ENCODE data around the gene NFRKB.
"Not testable (repeated sequence)": the region's sequence is repeated elsewhere in the genome, so short reads cannot be mapped to it uniquely, and the experiment has no call there.

NFRKB gene

DNA sequence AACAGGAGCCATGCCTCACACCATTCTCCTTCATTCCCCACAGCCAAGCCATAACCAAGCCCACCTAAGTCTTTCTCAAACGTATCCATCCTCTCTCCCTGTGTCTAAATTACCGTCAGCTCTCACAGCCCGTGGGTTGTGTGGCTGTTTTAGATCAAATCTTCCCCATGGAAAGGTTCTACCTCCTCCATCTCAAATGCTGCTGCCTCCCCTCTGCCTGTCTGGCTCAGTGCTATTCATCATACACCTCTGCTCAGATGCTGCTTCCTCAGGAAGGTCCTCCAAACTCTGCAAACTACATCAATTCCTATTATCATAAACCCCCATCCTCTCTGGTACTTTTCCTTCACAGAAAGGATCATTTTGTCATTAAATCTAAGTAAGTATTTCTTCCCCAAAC, 15.1 kb downstream of the NFRKB start:
- no peak for DNase-seq (ENCODE audit: low read depth)
- no peak overlapping the region for H3K4me3 ChIP-seq (ENCODE audit: low read depth, low read length)
- TF ChIP-seq, protein P1, sequence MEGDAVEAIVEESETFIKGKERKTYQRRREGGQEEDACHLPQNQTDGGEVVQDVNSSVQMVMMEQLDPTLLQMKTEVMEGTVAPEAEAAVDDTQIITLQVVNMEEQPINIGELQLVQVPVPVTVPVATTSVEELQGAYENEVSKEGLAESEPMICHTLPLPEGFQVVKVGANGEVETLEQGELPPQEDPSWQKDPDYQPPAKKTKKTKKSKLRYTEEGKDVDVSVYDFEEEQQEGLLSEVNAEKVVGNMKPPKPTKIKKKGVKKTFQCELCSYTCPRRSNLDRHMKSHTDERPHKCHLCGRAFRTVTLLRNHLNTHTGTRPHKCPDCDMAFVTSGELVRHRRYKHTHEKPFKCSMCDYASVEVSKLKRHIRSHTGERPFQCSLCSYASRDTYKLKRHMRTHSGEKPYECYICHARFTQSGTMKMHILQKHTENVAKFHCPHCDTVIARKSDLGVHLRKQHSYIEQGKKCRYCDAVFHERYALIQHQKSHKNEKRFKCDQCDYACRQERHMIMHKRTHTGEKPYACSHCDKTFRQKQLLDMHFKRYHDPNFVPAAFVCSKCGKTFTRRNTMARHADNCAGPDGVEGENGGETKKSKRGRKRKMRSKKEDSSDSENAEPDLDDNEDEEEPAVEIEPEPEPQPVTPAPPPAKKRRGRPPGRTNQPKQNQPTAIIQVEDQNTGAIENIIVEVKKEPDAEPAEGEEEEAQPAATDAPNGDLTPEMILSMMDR (conservative IDR thresholded peaks at IDR 0.05; ENCODE audit: low read depth, low read length): no peak

DNA sequence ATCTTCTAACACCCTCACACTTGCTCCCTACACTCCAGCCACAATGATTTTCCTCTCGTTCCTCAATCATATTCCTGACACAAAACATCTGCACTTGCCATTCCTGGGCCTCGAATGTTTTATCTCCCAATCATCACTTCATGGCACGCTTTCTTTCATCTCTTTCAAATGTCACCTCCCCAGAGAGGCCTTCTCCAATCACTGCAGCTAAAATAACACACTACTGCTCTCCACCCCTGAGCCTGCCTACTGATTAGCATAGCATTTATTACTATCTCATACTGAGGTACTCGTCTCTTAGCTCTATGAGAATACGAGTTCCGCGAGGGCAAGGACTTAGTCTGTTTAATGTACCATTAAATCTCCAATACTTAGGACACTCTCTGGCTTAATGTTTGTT, 23.5 kb downstream of the NFRKB start:
- no peak overlapping the region for H3K4me3 ChIP-seq (ENCODE audit: low read depth, low read length)
- DNase-seq (ENCODE audit: low read depth): no peak
- TF ChIP-seq, protein P1 (conservative IDR thresholded peaks at IDR 0.05; ENCODE audit: low read depth, low read length): no peak

DNA sequence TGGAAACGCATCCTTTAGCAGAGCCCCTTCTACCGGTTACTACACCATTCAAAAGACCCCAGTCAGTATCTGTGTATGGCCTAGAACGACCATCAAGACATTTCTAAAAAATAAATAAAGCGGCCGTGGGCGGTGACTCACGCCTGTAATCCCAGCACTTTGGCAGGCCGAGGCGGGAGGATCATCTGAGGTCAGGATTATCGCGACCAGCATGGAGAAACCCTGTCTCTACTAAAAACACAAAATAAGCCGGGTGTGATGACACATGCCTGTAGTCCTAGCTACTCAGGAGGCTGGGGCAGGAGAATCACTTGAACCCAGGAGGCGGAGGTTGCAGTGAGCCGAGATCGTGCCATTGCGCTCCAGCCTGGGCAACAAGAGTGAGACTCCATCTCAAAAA, 26.8 kb downstream of the NFRKB start:
- H3K4me3 ChIP-seq (ENCODE audit: low read depth, low read length): not testable (repeated sequence)
- DNase-seq (ENCODE audit: low read depth): peak; percentile 22

DNA sequence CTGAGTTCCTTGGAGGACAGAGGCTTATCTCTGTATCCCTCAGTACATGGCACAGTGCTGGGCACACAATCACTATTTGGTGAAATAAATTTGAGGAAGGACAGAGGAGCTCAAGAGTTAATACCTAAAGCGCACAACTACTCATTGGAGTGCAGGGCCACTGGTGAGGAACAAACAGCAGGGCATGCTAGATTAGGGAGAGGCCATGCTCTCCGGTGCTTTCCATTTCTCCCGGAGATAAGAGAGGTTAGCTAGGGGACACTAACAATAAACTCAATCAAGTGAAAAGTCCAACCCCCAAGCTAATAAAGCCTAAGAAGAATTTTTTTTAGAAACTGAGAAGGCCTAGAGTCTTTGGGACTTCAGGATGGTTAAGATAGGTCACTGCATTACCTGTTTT, 29.1 kb downstream of the NFRKB start:
- H3K4me3 ChIP-seq (ENCODE audit: low read depth, low read length): no peak overlapping the region
- TF ChIP-seq, protein P1 (conservative IDR thresholded peaks at IDR 0.05; ENCODE audit: low read depth, low read length): no peak
- DNase-seq (ENCODE audit: low read depth): no peak

DNA sequence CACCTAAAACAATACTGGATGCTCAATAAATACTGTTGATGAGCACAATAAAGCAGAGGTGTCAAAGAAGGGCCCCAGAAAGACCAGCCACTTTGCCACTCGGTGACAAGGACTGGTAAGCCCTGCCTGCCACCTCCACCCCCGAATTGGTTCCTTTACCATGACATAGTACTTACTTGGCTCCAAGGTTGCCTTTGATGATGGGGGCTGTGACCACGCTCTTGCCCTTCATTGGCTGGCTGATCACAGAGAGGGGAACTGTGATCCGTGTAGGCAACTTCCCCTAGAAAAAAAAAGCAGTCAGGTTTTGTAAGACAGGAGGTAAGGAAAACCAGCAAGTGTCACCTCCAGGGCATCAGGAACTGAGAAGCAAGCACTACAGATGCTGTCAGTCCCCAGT, 29.7 kb downstream of the NFRKB start:
- TF ChIP-seq, protein P1 (conservative IDR thresholded peaks at IDR 0.05; ENCODE audit: low read depth, low read length): no peak
- H3K4me3 ChIP-seq (ENCODE audit: low read depth, low read length): no peak overlapping the region
- no peak for DNase-seq (ENCODE audit: low read depth)

DNA sequence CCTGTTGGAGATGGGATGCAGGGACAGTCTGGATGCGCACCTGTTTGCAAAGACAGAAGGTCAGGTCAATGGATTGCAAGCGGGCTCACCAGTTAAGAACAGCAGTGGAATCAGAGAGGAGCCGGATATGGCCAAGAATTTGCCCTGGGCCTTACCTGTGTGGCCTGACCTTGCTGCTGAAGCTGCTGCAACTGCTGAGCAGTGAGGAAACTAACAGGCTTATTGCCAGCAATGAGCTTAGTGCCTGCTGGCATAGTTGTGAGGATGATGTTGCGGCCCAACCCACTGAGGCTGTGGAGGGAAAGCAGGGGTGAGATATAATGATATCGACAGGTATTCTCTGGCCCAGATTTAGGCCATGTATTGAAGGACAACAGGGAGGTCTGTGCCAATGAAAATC, 30.6 kb downstream of the NFRKB start:
- DNase-seq (ENCODE audit: low read depth): no peak
- no peak overlapping the region for H3K4me3 ChIP-seq (ENCODE audit: low read depth, low read length)
- TF ChIP-seq, protein P1 (conservative IDR thresholded peaks at IDR 0.05; ENCODE audit: low read depth, low read length): no peak

DNA sequence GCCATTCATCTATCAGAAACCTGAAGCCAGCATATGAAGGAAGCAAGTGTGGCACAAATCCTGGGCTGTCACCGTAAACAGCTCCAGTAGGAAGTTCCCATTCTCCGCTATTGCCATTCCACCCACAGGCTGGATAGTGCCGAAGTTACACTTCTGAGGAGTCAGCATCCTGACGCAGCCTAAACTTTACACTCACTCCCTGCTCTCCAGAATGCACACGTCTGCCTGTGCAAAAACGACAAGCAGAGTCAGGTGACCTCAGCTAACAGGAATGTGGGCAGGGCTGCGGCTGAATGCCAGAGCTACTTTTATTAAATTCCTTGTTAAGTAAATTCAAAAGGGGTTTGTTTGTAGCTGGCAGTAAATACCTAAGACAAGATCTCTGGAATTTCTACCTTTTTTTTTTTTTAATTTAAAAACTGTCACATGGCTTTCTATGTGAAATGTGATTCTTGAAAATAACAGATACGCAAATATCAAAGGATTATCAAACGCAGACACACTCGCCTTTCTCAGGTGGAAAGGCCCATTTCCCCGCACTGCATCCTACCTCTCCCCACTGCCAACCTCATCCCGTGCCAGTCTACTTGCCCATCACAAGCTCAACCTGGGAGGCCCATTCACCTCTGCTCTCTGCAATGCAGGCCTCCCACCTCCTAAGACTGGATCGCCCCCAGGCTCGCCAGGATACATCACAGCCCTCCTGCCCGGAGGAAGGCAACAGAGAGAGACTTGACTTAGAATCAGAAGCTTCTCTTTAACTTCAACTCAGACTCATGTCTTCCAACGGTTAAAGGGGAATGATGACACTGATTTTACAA, 33.5 kb downstream of the NFRKB start:
- TF ChIP-seq, protein P1 (conservative IDR thresholded peaks at IDR 0.05; ENCODE audit: low read depth, low read length): no peak
- DNase-seq (ENCODE audit: low read depth): peak; percentile 96
- H3K4me3 ChIP-seq (ENCODE audit: low read depth, low read length): no peak overlapping the region
